ENCODE measurements around the gene MMADHC.

GRCh38 chr2:149577269-149577668 lies 10.3 kb downstream of the MMADHC start:
- TF ChIP-seq POLR2A (IDR thresholded peaks at IDR 0.05) (no peak), EP300 (IDR thresholded peaks at IDR 0.05; ENCODE audit: low read depth) (no peak), CTCF (IDR thresholded peaks at IDR 0.05) (no peak)

Measured in transverse colon (tissue), 3 donors.